Measurements from ENCODE around the gene PTEN.

Gene PTEN

DNA sequence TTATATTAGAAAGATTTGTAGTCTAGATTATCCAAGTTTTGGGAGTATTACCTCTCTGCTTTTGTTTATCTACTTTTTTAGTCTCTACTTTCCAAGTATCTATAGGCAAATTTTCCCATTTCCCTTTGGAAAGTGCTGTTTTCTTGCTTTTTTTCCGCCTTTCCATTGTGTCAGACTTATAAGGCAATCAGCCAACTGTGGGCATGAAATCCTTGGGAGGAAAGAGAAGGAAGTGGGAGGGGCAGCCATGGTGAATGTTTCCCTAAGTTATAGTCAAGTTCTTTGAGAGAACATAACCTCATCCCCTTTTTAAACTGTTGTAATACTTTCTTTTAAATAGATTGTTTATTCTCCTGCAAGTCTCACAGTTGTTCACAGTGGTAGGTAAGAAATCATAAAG is 52.6 kb downstream of the PTEN start:
- no peak for TF ChIP-seq YY1 (IDR thresholded peaks at IDR 0.05; ENCODE audit: low read depth)
- TF ChIP-seq ZBTB7A (IDR thresholded peaks at IDR 0.05; ENCODE audit: low read depth) = no peak
- no peak for TF ChIP-seq EGR1 (IDR thresholded peaks at IDR 0.05)
- TF ChIP-seq CEBPB (IDR thresholded peaks at IDR 0.05) = no peak
- TF ChIP-seq NFIC (IDR thresholded peaks at IDR 0.05) = no peak
- no peak for TF ChIP-seq FOXM1 (IDR thresholded peaks at IDR 0.05; ENCODE audit: borderline replicate concordance, low read depth)
- no peak for TF ChIP-seq TAF1 (IDR thresholded peaks at IDR 0.05; ENCODE audit: low read depth)
- TF ChIP-seq TEAD4 (IDR thresholded peaks at IDR 0.05) = no peak
- TF ChIP-seq, protein P1, sequence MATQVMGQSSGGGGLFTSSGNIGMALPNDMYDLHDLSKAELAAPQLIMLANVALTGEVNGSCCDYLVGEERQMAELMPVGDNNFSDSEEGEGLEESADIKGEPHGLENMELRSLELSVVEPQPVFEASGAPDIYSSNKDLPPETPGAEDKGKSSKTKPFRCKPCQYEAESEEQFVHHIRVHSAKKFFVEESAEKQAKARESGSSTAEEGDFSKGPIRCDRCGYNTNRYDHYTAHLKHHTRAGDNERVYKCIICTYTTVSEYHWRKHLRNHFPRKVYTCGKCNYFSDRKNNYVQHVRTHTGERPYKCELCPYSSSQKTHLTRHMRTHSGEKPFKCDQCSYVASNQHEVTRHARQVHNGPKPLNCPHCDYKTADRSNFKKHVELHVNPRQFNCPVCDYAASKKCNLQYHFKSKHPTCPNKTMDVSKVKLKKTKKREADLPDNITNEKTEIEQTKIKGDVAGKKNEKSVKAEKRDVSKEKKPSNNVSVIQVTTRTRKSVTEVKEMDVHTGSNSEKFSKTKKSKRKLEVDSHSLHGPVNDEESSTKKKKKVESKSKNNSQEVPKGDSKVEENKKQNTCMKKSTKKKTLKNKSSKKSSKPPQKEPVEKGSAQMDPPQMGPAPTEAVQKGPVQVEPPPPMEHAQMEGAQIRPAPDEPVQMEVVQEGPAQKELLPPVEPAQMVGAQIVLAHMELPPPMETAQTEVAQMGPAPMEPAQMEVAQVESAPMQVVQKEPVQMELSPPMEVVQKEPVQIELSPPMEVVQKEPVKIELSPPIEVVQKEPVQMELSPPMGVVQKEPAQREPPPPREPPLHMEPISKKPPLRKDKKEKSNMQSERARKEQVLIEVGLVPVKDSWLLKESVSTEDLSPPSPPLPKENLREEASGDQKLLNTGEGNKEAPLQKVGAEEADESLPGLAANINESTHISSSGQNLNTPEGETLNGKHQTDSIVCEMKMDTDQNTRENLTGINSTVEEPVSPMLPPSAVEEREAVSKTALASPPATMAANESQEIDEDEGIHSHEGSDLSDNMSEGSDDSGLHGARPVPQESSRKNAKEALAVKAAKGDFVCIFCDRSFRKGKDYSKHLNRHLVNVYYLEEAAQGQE (IDR thresholded peaks at IDR 0.05; ENCODE audit: low read depth) = no peak
- TF ChIP-seq, protein P2, sequence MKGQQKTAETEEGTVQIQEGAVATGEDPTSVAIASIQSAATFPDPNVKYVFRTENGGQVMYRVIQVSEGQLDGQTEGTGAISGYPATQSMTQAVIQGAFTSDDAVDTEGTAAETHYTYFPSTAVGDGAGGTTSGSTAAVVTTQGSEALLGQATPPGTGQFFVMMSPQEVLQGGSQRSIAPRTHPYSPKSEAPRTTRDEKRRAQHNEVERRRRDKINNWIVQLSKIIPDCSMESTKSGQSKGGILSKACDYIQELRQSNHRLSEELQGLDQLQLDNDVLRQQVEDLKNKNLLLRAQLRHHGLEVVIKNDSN (IDR thresholded peaks at IDR 0.05) = no peak
- TF ChIP-seq TCF12 (IDR thresholded peaks at IDR 0.05; ENCODE audit: low read depth) = no peak
- no peak for TF ChIP-seq CREB1 (IDR thresholded peaks at IDR 0.05; ENCODE audit: low read depth)
- no peak for TF ChIP-seq EP300 (IDR thresholded peaks at IDR 0.05; ENCODE audit: borderline replicate concordance)

DNA sequence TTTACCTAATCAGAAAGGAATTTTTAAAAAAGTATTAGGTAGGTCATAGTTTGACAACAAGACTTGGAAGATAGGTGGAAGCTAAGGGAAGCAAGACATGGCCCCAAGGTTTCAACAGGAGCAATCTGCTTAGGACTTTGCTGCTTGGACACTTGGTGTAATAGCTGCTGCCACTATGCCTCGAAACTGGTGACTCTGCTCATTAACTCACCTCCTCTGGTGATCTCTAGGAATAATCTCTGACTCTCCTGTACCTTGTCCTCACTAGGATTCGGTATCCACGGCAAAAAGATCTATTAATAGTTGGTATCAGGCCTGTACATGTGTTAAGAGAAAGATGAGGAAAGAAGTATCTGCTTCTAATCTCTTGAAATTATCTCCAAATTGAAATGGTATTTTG is 53.1 kb downstream of the PTEN start:
- no peak for TF ChIP-seq FOXM1 (IDR thresholded peaks at IDR 0.05; ENCODE audit: borderline replicate concordance, low read depth)
- no peak for TF ChIP-seq TEAD4 (IDR thresholded peaks at IDR 0.05)
- no peak for TF ChIP-seq RAD21 (IDR thresholded peaks at IDR 0.05; ENCODE audit: low read depth)
- TF ChIP-seq EP300 (IDR thresholded peaks at IDR 0.05; ENCODE audit: borderline replicate concordance) = no peak
- TF ChIP-seq EGR1 (IDR thresholded peaks at IDR 0.05) = no peak
- TF ChIP-seq, protein P2 (IDR thresholded peaks at IDR 0.05) = no peak
- TF ChIP-seq, protein P3, sequence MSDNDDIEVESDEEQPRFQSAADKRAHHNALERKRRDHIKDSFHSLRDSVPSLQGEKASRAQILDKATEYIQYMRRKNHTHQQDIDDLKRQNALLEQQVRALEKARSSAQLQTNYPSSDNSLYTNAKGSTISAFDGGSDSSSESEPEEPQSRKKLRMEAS (IDR thresholded peaks at IDR 0.05) = no peak

DNA sequence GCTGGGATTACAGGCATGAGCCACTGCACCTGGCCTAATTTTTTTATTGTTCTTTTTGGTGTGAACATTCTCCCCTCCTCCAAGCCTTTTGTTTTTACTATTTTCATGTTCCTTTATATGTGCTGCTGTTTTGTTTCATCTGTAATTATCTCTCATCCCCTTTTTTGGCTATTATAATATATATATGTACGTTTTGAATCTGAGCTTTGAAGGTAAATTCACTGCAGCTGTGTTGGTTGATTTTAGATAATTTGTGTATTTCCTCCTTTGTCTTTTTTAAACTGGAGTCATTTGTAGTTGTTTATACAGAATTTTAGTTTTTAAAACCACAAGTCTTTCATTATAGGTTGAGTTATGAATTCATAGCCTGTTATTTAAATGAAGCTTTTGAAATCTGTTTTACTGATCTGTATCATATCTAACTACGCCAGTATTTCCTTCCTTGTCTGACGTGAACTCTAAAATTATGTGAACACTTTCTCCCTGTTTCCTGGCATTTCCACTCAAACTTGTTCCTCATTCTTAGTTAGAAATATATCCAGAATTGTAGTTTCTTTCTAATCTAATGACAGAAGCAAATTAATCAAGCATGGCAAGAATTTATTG is 54.9 kb downstream of the PTEN start:
- TF ChIP-seq CREB1 (IDR thresholded peaks at IDR 0.05; ENCODE audit: low read depth) (no peak), NFIC (IDR thresholded peaks at IDR 0.05) (no peak), ZBTB7A (IDR thresholded peaks at IDR 0.05; ENCODE audit: low read depth) (no peak), CEBPB (IDR thresholded peaks at IDR 0.05) (no peak), TEAD4 (IDR thresholded peaks at IDR 0.05) (no peak), EP300 (IDR thresholded peaks at IDR 0.05; ENCODE audit: borderline replicate concordance) (no peak), YY1 (IDR thresholded peaks at IDR 0.05; ENCODE audit: low read depth) (no peak), TCF12 (IDR thresholded peaks at IDR 0.05; ENCODE audit: low read depth) (no peak), EGR1 (IDR thresholded peaks at IDR 0.05) (no peak), RAD21 (IDR thresholded peaks at IDR 0.05; ENCODE audit: low read depth) (no peak), TAF1 (IDR thresholded peaks at IDR 0.05; ENCODE audit: low read depth) (no peak), FOXM1 (IDR thresholded peaks at IDR 0.05; ENCODE audit: borderline replicate concordance, low read depth) (no peak)
- TF ChIP-seq, protein P3 (IDR thresholded peaks at IDR 0.05) = no peak
- TF ChIP-seq, protein P2 (IDR thresholded peaks at IDR 0.05) = no peak
- TF ChIP-seq, protein P1 (IDR thresholded peaks at IDR 0.05; ENCODE audit: low read depth) = no peak

DNA sequence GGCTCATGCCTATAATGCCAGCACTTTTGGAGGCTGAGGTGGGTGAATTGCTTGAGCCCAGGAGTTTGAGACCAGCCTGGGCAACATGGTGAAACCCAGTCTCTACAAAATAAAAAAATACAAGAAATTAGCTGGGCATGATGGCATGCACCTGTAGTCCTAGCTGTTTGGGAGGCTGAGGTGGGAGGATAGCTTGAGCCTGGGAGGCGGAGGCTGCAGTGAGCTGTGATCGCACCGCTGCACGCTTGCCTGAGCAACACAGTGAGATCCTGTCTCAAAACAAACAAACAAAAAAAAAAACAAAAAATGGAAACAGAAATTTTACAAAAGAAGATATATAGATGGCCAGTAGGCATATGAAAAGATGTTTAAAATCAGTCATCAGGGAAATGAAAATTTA is 57.1 kb downstream of the PTEN start:
- TF ChIP-seq, protein P3 (IDR thresholded peaks at IDR 0.05) = no peak
- TF ChIP-seq CEBPB (IDR thresholded peaks at IDR 0.05) (no peak), EP300 (IDR thresholded peaks at IDR 0.05; ENCODE audit: borderline replicate concordance) (no peak), YY1 (IDR thresholded peaks at IDR 0.05; ENCODE audit: low read depth) (no peak), NFIC (IDR thresholded peaks at IDR 0.05) (no peak), EGR1 (IDR thresholded peaks at IDR 0.05) (no peak), CREB1 (IDR thresholded peaks at IDR 0.05; ENCODE audit: low read depth) (no peak), RAD21 (IDR thresholded peaks at IDR 0.05; ENCODE audit: low read depth) (no peak), TCF12 (IDR thresholded peaks at IDR 0.05; ENCODE audit: low read depth) (no peak), TEAD4 (IDR thresholded peaks at IDR 0.05) (no peak), ZBTB7A (IDR thresholded peaks at IDR 0.05; ENCODE audit: low read depth) (no peak), TAF1 (IDR thresholded peaks at IDR 0.05; ENCODE audit: low read depth) (no peak), FOXM1 (IDR thresholded peaks at IDR 0.05; ENCODE audit: borderline replicate concordance, low read depth) (no peak)
- TF ChIP-seq, protein P1 (IDR thresholded peaks at IDR 0.05; ENCODE audit: low read depth) = no peak
- TF ChIP-seq, protein P2 (IDR thresholded peaks at IDR 0.05) = no peak
